IMR-90 (cell line): ENCODE measurements around the gene APBB3. TPM values are rescaled to one million over a fixed set of nuclear protein-coding genes. Genes with fewer than 3 reads are reported as not detected.

Experiments used
- ATAC-seq: fragments of 200-7000 bp; cut with Tn5 transposase; 2 replicates; pipeline ENCODE4 v1.9.1; 2020; ENCODE audit warnings: low read depth, mild to moderate bottlenecking, moderate library complexity
- BruUV-seq: library from RNA; stranded (reverse); fragments of 400-500 nt; replicated peaks from 2 replicates; lab custom pipeline; 2021; lab: Mats Ljungman, UMichigan
- CTCF ChIA-PET: fragments of 300-600 bp; formaldehyde crosslinking; extraction: SDS; loops from one replicate; lab custom pipeline; 2021; ENCODE audit warnings: antibody characterized with exemption; lab: Yijun Ruan, JAX
- POLR2A ChIA-PET: fragments of 300-600 bp; sonication (Branson Sonifier 250); formaldehyde crosslinking; loops from one replicate; lab custom pipeline; 2022; ENCODE audit warnings: antibody characterized with exemption; ENCODE audit not compliant: unreplicated experiment; lab: Charles Lee
- DNase-seq: peaks from one replicate; pipeline ENCODE4 v3.0.0; 2013
- H2AFZ ChIP-seq: replicated peaks from 2 replicates; pipeline ENCODE3; 2013; ENCODE audit warnings: low read length, mild to moderate bottlenecking; ENCODE audit not compliant: poor library complexity
- H2AK5ac ChIP-seq: 2 replicates; pipeline ENCODE4 v1.6.1; 2013; ENCODE audit warnings: low read depth, low read length, inconsistent platforms
- H2AK9ac ChIP-seq: replicated peaks from 2 replicates; pipeline ENCODE3; 2013; ENCODE audit warnings: mild to moderate bottlenecking, low read depth, low read length, moderate library complexity; ENCODE audit not compliant: poor library complexity
- H2BK120ac ChIP-seq: 2 replicates; pipeline ENCODE4 v1.6.1; 2013; ENCODE audit warnings: low read depth, low read length, inconsistent platforms
- H2BK15ac ChIP-seq: 3 replicates; pipeline ENCODE4 v1.6.1; 2013; ENCODE audit warnings: low read depth, low read length, inconsistent platforms
- H2BK20ac ChIP-seq: 2 replicates; pipeline ENCODE4 v1.6.1; 2013; ENCODE audit warnings: low read depth, mild to moderate bottlenecking, inconsistent platforms, low read length, moderate library complexity
- H2BK5ac ChIP-seq: 2 replicates; pipeline ENCODE4 v1.6.1; 2013; ENCODE audit warnings: mild to moderate bottlenecking, low read depth, low read length, inconsistent platforms; ENCODE audit not compliant: poor library complexity, severe bottlenecking
- H3K14ac ChIP-seq: replicated peaks from 2 replicates; pipeline ENCODE4 v1.6.1; 2013; ENCODE audit warnings: low read depth, low read length, inconsistent platforms
- H3K18ac ChIP-seq: 2 replicates; pipeline ENCODE4 v1.6.1; 2013; ENCODE audit warnings: low read depth, low read length, control low read depth
- H3K23ac ChIP-seq: 2 replicates; pipeline ENCODE4 v1.6.1; 2013; ENCODE audit warnings: low read depth, low read length, inconsistent platforms
- H3K27ac ChIP-seq: 2 replicates; pipeline ENCODE4 v1.5.1; 2013; ENCODE audit warnings: mild to moderate bottlenecking, control low read depth, low read length; ENCODE audit not compliant: insufficient read depth
- H3K27me3 ChIP-seq: 2 replicates; pipeline ENCODE4 v1.6.1; 2013; ENCODE audit warnings: low read length; ENCODE audit not compliant: control insufficient read depth, insufficient read depth
- H3K36me3 ChIP-seq: 2 replicates; pipeline ENCODE4 v1.6.1; 2013; ENCODE audit warnings: low read length, mixed read lengths; ENCODE audit not compliant: control insufficient read depth, insufficient read depth
- H3K4ac ChIP-seq: 2 replicates; pipeline ENCODE4 v1.6.1; 2013; ENCODE audit warnings: low read depth, low read length, inconsistent platforms
- H3K4me1 ChIP-seq: 2 replicates; pipeline ENCODE4 v1.6.1; 2013; ENCODE audit warnings: low read length, mixed read lengths; ENCODE audit not compliant: control insufficient read depth, insufficient read depth
- H3K4me2 ChIP-seq: 2 replicates; pipeline ENCODE4 v1.6.1; 2013; ENCODE audit warnings: low read depth, mild to moderate bottlenecking, control low read depth, low read length, moderate library complexity
- H3K4me3 ChIP-seq: 2 replicates; pipeline ENCODE4 v1.5.1; 2013; ENCODE audit warnings: low read depth, mild to moderate bottlenecking, control low read depth, low read length, moderate library complexity; ENCODE audit not compliant: insufficient read depth
- H3K56ac ChIP-seq: 2 replicates; pipeline ENCODE4 v1.6.1; 2013; ENCODE audit warnings: low read length, inconsistent platforms; ENCODE audit not compliant: insufficient read depth; ENCODE audit errors: extremely low read depth
- H3K79me1 ChIP-seq, 2 experiments: 2 replicates each; pipeline ENCODE4 v1.6.1; 2013; ENCODE audit warnings: low read length in 2 of 2, inconsistent platforms in 1 of 2, low read depth in 1 of 2
- H3K9ac ChIP-seq: 2 replicates; pipeline ENCODE4 v1.6.1; 2013; ENCODE audit warnings: low read depth, low read length, control low read depth
- H3K9me1 ChIP-seq: 2 replicates; pipeline ENCODE4 v1.6.1; 2013; ENCODE audit warnings: low read length, inconsistent platforms; ENCODE audit not compliant: insufficient read depth
- H3K9me3 ChIP-seq: 2 replicates; pipeline ENCODE4 v1.6.1; 2013; ENCODE audit warnings: low read length; ENCODE audit not compliant: control insufficient read depth, insufficient read depth
- H4K20me1 ChIP-seq: 2 replicates; pipeline ENCODE4 v1.6.1; 2013; ENCODE audit warnings: low read length, inconsistent platforms; ENCODE audit not compliant: insufficient read depth
- H4K5ac ChIP-seq: 2 replicates; pipeline ENCODE4 v1.6.1; 2013; ENCODE audit warnings: mild to moderate bottlenecking, low read depth, low read length, control low read depth
- H4K8ac ChIP-seq, 2 experiments: 2 replicates each; pipeline ENCODE4 v1.6.1; 2013; ENCODE audit warnings: low read depth in 2 of 2, low read length in 2 of 2, control low read depth in 1 of 2, inconsistent platforms in 1 of 2
- H4K91ac ChIP-seq: 2 replicates; pipeline ENCODE4 v1.6.1; 2013; ENCODE audit warnings: low read depth, low read length, inconsistent platforms; ENCODE audit not compliant: insufficient read depth
- BHLHE40 ChIP-seq: fragments of 150-350 bp; IDR thresholded peaks from 2 replicates; pipeline ENCODE4 v1.6.1; 2016; ENCODE audit warnings: mild to moderate bottlenecking, low read depth, low read length
- CEBPB ChIP-seq: IDR thresholded peaks from 2 replicates; pipeline ENCODE4 v1.6.1; 2012; ENCODE audit warnings: low read depth, low read length, improper control_type of control experiment
- FOS ChIP-seq: fragments of 150-350 bp; IDR thresholded peaks from 2 replicates; pipeline ENCODE4 v1.6.1; 2016; ENCODE audit warnings: low read depth, low read length
- MAFK ChIP-seq: IDR thresholded peaks from 2 replicates; pipeline ENCODE4 v1.6.1; 2012; ENCODE audit warnings: low read depth, low read length, improper control_type of control experiment
- MXI1 ChIP-seq: IDR thresholded peaks from 2 replicates; pipeline ENCODE4 v1.6.1; 2012; ENCODE audit warnings: low read depth, mild to moderate bottlenecking, low read length, moderate library complexity, borderline replicate concordance
- POLR2A ChIP-seq: IDR thresholded peaks from 2 replicates; pipeline ENCODE4 v1.6.1; 2012; ENCODE audit warnings: mild to moderate bottlenecking, low read depth, low read length
- RFX5 ChIP-seq: IDR thresholded peaks from 2 replicates; pipeline ENCODE4 v1.8.0; 2012; ENCODE audit warnings: low read depth, mild to moderate bottlenecking, low read length, moderate library complexity
- WGBS, 2 experiments: methylation state at CpG; one replicate each; pipeline versions ENCODE4 v1.1.5 to v1.1.7; 2013; ENCODE audit warnings: missing lambda C conversion rate in 2 of 2; ENCODE audit not compliant: insufficient read length in 1 of 2; ENCODE audit errors: extremely low coverage in 2 of 2; 5-methylcytosine and 5-hydroxymethylcytosine counted together
- dilution Hi-C: fragments of 300-500 bp; cut with HindIII; formaldehyde crosslinking; loops from one replicate; pipeline ENCODE4 v1.14.3; 2018; ENCODE audit warnings: low sequenced_read_pairs; ENCODE audit not compliant: unreplicated experiment
- in situ Hi-C: fragments of 300-500 bp; cut with MboI; formaldehyde crosslinking; loops from 3 replicates; pipeline ENCODE4 v1.14.3; 2019; ENCODE audit warnings: low sequenced_read_pairs, inconsistent platforms, mixed read lengths
- intact Hi-C: fragments of 100-400 bp; cut with micrococcal nuclease; formaldehyde crosslinking; loops from 2 replicates; pipeline ENCODE4 v1.10.0; 2022
- polyA plus RNA-seq, 3 experiments: library from polyadenylated mRNA; depleted of rRNA; stranded (reverse); fragments of >200 nt; gene quantifications; 2 replicates each; pipeline ENCODE4 v1.2.3, GENCODE V29; 2012; ENCODE audit warnings: low replicate concordance in 1 of 3
- total RNA-seq: library from RNA; depleted of rRNA; stranded (reverse); fragments of >200 nt; gene quantifications from 2 replicates; pipeline ENCODE4 v1.2.3, GENCODE V29; 2012
- TF ChIP-seq, protein P1 (sequence below): fragments of 150-350 bp; IDR thresholded peaks from 2 replicates; pipeline ENCODE4 v1.6.1; 2017; ENCODE audit warnings: mild to moderate bottlenecking, antibody characterized with exemption, low read length, low read depth
- TF ChIP-seq, protein P2 (sequence below): fragments of 150-350 bp; IDR thresholded peaks from 2 replicates; pipeline ENCODE4 v1.6.1; 2016; ENCODE audit warnings: low read depth, mild to moderate bottlenecking, low read length, moderate library complexity, borderline replicate concordance

The APBB3 gene
- total and polyA plus RNA-seq, 2 of the 4 experiments (the other 2 are of a cell fraction): 6.6 to 23.8 TPM

DNA sequence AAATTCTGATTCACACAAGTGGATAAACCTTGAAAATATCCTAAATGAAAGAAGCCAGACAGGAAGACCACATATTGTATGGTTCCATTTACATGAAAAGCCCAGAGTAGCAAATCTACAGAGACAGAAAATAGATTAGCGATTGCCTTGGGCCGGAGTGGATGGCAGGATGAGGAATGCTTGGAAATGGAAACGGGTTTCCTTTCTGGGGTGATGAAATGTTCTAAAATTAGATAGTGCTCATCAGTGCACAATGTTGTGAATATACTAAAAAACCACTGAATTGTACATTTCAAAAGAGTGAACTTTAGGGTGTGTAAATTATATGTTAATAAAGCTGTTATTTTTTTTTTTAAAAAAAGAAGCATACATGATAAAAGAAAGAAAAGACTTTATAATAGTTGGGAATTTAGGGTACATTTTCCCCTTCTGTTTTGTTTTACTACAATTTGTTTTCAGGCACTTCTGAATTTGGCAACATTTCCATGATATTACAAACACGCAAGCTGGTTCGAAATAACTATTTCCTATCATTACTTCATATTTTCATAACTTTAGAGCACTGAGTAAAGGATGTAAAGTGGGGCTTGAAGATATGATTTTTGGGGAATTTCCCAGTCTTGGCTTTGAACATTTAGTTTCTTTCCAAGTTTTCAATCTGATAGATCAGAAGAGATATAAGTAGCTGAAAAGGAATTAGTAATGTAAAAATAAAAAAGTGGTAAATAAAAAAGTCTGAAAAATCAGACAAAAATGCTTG lies 24.1 kb upstream of the APBB3 start (continued):
- no peak for TF ChIP-seq MXI1

DNA sequence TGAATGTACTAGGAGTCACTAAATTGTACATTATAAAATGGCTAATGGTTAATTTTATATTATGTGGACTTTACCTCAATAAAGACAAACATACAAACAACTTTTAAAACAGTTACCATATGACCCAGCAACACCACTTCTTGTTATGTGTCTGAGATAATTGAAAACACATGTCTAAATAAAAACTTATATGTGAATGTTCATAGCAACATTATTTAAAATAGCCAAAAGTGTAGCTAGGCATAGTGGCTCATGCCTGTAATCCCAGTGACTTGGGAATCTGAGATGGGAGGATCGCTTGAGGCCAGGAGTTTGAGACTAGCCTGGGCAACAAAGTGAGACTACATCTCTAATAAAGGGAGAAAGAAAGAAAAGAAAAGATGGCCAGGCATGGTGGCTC lies 23.1 kb upstream of the APBB3 start:
- no peak for DNase-seq
- dilution Hi-C loops: no loop called here
- Histone ChIP-seq H3K27ac (no peak overlapping the region), H3K79me1 (no peaks in the 10 kb centered on the region), H3K36me3 (no peaks in the 10 kb centered on the region), H2AK9ac (no peak overlapping the region), H3K56ac (no peak overlapping the region), H2AK5ac (no peak overlapping the region; the same call in 1 of the 2 replicates), H3K4me1 (peaks cover 12% of the 10 kb centered on the region), H2BK5ac (no peak overlapping the region), H2BK20ac (no peak overlapping the region), H3K9ac (no peak overlapping the region), H3K9me3 (peaks cover 1% of the 10 kb centered on the region; the same call in 1 of the 2 replicates), H3K14ac (no peak overlapping the region), H4K5ac (no peak overlapping the region), H3K9me1 (no peaks in the 10 kb centered on the region), H3K18ac (no peak overlapping the region), H4K20me1 (no peaks in the 10 kb centered on the region), H3K4me2 (no peak overlapping the region), H3K23ac (no peak overlapping the region), H4K91ac (no peak overlapping the region), H2BK120ac (no peak overlapping the region), H2BK15ac (no peak overlapping the region), H3K4me3 (no peak overlapping the region), H3K4ac (no peak overlapping the region), H2AFZ (no peak overlapping the region), H3K27me3 (no peaks in the 10 kb centered on the region), H4K8ac (no peak overlapping the region)
- ChIA-PET POLR2A (no interaction called here), CTCF (no interaction called here)
- no TSS peak for BruUV-seq
- WGBS, 2 experiments: no CpG with 5 or more reads among the region's 1 CpG
- ATAC-seq: no peak
- intact Hi-C loops: no loop called here
- in situ Hi-C loops: no loop called here
- TF ChIP-seq RFX5: no peak
- no peak for TF ChIP-seq MAFK
- TF ChIP-seq CEBPB: no peak
- TF ChIP-seq BHLHE40: no peak
- TF ChIP-seq POLR2A: no peak
- TF ChIP-seq MXI1: no peak
- TF ChIP-seq FOS: no peak
- TF ChIP-seq, protein P1, sequence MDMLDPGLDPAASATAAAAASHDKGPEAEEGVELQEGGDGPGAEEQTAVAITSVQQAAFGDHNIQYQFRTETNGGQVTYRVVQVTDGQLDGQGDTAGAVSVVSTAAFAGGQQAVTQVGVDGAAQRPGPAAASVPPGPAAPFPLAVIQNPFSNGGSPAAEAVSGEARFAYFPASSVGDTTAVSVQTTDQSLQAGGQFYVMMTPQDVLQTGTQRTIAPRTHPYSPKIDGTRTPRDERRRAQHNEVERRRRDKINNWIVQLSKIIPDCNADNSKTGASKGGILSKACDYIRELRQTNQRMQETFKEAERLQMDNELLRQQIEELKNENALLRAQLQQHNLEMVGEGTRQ: no peak
- TF ChIP-seq, protein P2, sequence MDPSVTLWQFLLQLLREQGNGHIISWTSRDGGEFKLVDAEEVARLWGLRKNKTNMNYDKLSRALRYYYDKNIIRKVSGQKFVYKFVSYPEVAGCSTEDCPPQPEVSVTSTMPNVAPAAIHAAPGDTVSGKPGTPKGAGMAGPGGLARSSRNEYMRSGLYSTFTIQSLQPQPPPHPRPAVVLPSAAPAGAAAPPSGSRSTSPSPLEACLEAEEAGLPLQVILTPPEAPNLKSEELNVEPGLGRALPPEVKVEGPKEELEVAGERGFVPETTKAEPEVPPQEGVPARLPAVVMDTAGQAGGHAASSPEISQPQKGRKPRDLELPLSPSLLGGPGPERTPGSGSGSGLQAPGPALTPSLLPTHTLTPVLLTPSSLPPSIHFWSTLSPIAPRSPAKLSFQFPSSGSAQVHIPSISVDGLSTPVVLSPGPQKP: no peak
